Thyroid gland (tissue), 4 donors: ENCODE measurements around the gene GAREM1.

Experiments
- POLR2A ChIP-seq, 2 donors: fragments of 450-650 bp; IDR thresholded peaks; one replicate each; pipeline ENCODE4 v1.6.1; 2017; ENCODE audit warnings: antibody characterized with exemption in 2 of 2, mild to moderate bottlenecking in 2 of 2, moderate library complexity in 1 of 2
- TF ChIP-seq, protein P1 (sequence below), 6 experiments: fragments of 200-600 bp in 3 of 6; fragments of 450-650 bp in 3 of 6; sonication (generic) in 3 of 6; IDR thresholded peaks; one replicate each; pipeline ENCODE4 v1.5.1; 2016 to 2019; ENCODE audit warnings: antibody characterized with exemption in 6 of 6, mild to moderate bottlenecking in 2 of 6, inconsistent platforms in 1 of 6, moderate library complexity in 1 of 6

DNA sequence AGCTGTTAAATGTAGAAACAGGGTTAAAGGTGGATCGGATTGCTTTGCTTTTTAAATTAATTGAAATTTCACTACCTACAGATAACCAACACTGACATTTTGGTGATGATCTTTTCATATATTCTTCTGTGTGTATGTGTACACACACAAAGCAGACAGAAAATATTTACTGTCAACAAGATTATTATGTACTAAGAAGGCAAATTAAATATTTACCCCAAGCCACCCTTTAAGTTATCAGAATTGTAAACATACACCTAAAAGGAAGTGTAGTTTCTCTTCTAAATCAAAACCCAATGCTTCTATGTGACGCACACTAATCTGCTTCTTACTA lies 98.7 kb downstream of the GAREM1 start:
- TF ChIP-seq, protein P1, sequence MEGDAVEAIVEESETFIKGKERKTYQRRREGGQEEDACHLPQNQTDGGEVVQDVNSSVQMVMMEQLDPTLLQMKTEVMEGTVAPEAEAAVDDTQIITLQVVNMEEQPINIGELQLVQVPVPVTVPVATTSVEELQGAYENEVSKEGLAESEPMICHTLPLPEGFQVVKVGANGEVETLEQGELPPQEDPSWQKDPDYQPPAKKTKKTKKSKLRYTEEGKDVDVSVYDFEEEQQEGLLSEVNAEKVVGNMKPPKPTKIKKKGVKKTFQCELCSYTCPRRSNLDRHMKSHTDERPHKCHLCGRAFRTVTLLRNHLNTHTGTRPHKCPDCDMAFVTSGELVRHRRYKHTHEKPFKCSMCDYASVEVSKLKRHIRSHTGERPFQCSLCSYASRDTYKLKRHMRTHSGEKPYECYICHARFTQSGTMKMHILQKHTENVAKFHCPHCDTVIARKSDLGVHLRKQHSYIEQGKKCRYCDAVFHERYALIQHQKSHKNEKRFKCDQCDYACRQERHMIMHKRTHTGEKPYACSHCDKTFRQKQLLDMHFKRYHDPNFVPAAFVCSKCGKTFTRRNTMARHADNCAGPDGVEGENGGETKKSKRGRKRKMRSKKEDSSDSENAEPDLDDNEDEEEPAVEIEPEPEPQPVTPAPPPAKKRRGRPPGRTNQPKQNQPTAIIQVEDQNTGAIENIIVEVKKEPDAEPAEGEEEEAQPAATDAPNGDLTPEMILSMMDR (IDR thresholded peaks at IDR 0.05): no peak
- TF ChIP-seq POLR2A (IDR thresholded peaks at IDR 0.05): no peak
